ENCODE data around the gene FCAR.
"Not testable (repeated sequence)": the region's sequence is repeated elsewhere in the genome, so short reads cannot be mapped to it uniquely, and the experiment has no call there.

The FCAR gene

DNA sequence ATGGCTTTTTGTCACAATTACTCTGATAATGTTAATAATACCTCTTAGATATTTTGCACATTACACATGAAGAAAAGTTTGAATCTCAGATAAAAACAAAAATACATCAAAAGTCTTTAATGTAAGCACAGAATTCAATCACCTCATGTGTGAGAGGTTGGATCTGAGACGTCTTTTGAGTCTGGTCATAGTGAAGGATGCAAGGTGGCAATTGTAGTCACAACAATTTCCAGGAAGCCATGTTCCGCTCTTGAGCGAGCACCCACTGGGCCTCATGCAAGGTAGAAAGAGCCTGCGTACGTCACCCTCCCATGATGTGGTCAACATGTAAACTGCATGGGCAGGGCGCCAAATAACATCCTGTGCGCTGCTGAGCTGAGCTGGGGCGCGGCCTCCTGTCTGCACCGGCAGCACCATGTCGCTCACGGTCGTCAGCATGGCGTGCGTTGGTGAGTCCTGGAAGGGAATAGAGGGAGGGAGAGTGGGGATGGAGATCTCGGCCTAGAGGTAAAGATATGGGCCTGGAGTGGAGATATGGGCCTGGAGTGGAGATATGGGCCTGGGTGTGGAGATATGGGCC lies 23.9 kb upstream of the FCAR start, which contains the start of gene KIR3DL2:
KIR3DL2 (plus strand) TSS at position 383 of the 580 bp plus-strand sequence; CDS start at position 416, 33 bp downstream.
- WGBS (ENCODE audit: extremely low coverage, insufficient coverage, insufficient read length): no CpG with 5 or more reads among the region's 16 CpGs
- H3K4me3 ChIP-seq (ENCODE audit: low read depth, low read length); DNase-seq; H3K9ac ChIP-seq (ENCODE audit: low read length); H3K27ac ChIP-seq (ENCODE audit: low read depth, low read length); H2AFZ ChIP-seq (ENCODE audit: insufficient read depth, low read length, poor library complexity); H2AK5ac ChIP-seq (ENCODE audit: low read length); H3K18ac ChIP-seq (ENCODE audit: low read length); H3K14ac ChIP-seq (ENCODE audit: low read length); H3K36me3 ChIP-seq (ENCODE audit: control insufficient read depth in 1 of 2, insufficient read depth in 2 of 2, low read length in 2 of 2); H2BK12ac ChIP-seq (ENCODE audit: low read length); H3K4ac ChIP-seq (ENCODE audit: low read depth, low read length); H4K12ac ChIP-seq (ENCODE audit: low read depth, low read length); H3K79me2 ChIP-seq (ENCODE audit: control insufficient read depth, insufficient read depth, low read length, poor library complexity); H2BK5ac ChIP-seq (ENCODE audit: low read depth, low read length, poor library complexity); H3K4me1 ChIP-seq (ENCODE audit: control insufficient read depth in 1 of 2, insufficient read depth in 2 of 2, low read length in 2 of 2); H3K27me3 ChIP-seq (ENCODE audit: insufficient read depth, low read length); H2BK120ac ChIP-seq (ENCODE audit: insufficient read depth, low read length, poor library complexity); H3K23ac ChIP-seq (ENCODE audit: low read length); H4K8ac ChIP-seq (ENCODE audit: low read depth, low read length); H4K91ac ChIP-seq (ENCODE audit: low read depth, low read length); H3K79me1 ChIP-seq (ENCODE audit: low read length); H3K4me2 ChIP-seq (ENCODE audit: low read length): not testable (repeated sequence)
- H3K9me3 ChIP-seq (ENCODE audit: insufficient read depth, low read depth, low read length): peaks cover 46% of the 10 kb centered on the region

- no peak overlapping the region for H4K12ac ChIP-seq (ENCODE audit: low read depth, low read length)
- no peak overlapping the region for H3K4me3 ChIP-seq (ENCODE audit: low read depth, low read length)
- H3K27ac ChIP-seq (ENCODE audit: low read depth, low read length): no peak overlapping the region
- no peaks in the 10 kb centered on the region for H3K4me1 ChIP-seq (ENCODE audit: control insufficient read depth in 1 of 2, insufficient read depth in 2 of 2, low read length in 2 of 2)
- H4K8ac ChIP-seq (ENCODE audit: low read depth, low read length): no peak overlapping the region
- H3K27me3 ChIP-seq (ENCODE audit: insufficient read depth, low read length): no peaks in the 10 kb centered on the region
- no peak overlapping the region for H2BK120ac ChIP-seq (ENCODE audit: insufficient read depth, low read length, poor library complexity)
- H3K14ac ChIP-seq (ENCODE audit: low read length): no peak overlapping the region
- WGBS (ENCODE audit: extremely low coverage, insufficient coverage, insufficient read length): no CpG with 5 or more reads among the region's 2 CpGs
- no peak overlapping the region for H3K18ac ChIP-seq (ENCODE audit: low read length)
- no peak overlapping the region for H2AFZ ChIP-seq (ENCODE audit: insufficient read depth, low read length, poor library complexity)
- no peak overlapping the region for H3K9ac ChIP-seq (ENCODE audit: low read length)
- H2BK12ac ChIP-seq (ENCODE audit: low read length): no peak overlapping the region
- H3K4me2 ChIP-seq (ENCODE audit: low read length): no peak overlapping the region
- no peaks in the 10 kb centered on the region for H3K36me3 ChIP-seq (ENCODE audit: control insufficient read depth in 1 of 2, insufficient read depth in 2 of 2, low read length in 2 of 2)
- H3K79me2 ChIP-seq (ENCODE audit: control insufficient read depth, insufficient read depth, low read length, poor library complexity): no peaks in the 10 kb centered on the region
- no peak overlapping the region for H2AK5ac ChIP-seq (ENCODE audit: low read length)
- DNase-seq: no peak
- H3K79me1 ChIP-seq (ENCODE audit: low read length): no peaks in the 10 kb centered on the region
- H3K4ac ChIP-seq (ENCODE audit: low read depth, low read length): no peak overlapping the region
- H2BK5ac ChIP-seq (ENCODE audit: low read depth, low read length, poor library complexity): no peak overlapping the region
- H3K9me3 ChIP-seq (ENCODE audit: insufficient read depth, low read depth, low read length): peaks cover 49% of the 10 kb centered on the region
- no peak overlapping the region for H3K23ac ChIP-seq (ENCODE audit: low read length)
- no peak overlapping the region for H4K91ac ChIP-seq (ENCODE audit: low read depth, low read length)
Measured at GRCh38 chr19:54850930-54851329, 23.1 kb upstream of the FCAR start.

DNA sequence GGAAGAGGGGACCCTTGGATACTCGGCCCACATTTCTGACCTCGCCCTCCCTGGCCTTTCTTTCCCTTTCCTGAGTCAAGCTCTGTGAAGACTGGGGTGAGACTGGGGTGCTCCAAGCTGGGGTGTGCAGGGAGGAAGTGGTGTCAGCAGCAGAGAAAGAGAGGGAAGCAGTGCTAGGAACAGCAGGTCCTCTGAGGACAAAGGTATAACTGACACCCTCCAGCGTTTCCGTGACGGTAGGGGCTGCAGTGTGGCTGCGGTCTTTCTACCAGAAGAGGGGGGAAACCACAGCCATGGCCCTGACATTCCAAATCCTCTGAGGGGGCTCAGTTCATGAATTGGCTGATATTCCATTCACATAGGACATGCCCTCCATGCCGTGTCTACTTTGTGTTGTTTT lies 22.7 kb upstream of the FCAR start:
- no peak overlapping the region for H3K9ac ChIP-seq (ENCODE audit: low read length)
- no peak overlapping the region for H2BK120ac ChIP-seq (ENCODE audit: insufficient read depth, low read length, poor library complexity)
- no peak overlapping the region for H4K91ac ChIP-seq (ENCODE audit: low read depth, low read length)
- peaks cover 51% of the 10 kb centered on the region for H3K9me3 ChIP-seq (ENCODE audit: insufficient read depth, low read depth, low read length)
- H3K79me1 ChIP-seq (ENCODE audit: low read length): no peaks in the 10 kb centered on the region
- no peak overlapping the region for H2BK5ac ChIP-seq (ENCODE audit: low read depth, low read length, poor library complexity)
- no peak overlapping the region for H2AK5ac ChIP-seq (ENCODE audit: low read length)
- H3K4me2 ChIP-seq (ENCODE audit: low read length): no peak overlapping the region
- no CpG with 5 or more reads among the region's 7 CpGs for WGBS (ENCODE audit: extremely low coverage, insufficient coverage, insufficient read length)
- H4K12ac ChIP-seq (ENCODE audit: low read depth, low read length): no peak overlapping the region
- no peak overlapping the region for H2BK12ac ChIP-seq (ENCODE audit: low read length)
- H4K8ac ChIP-seq (ENCODE audit: low read depth, low read length): no peak overlapping the region
- no peaks in the 10 kb centered on the region for H3K4me1 ChIP-seq (ENCODE audit: control insufficient read depth in 1 of 2, insufficient read depth in 2 of 2, low read length in 2 of 2)
- H3K27me3 ChIP-seq (ENCODE audit: insufficient read depth, low read length): no peaks in the 10 kb centered on the region
- H3K4ac ChIP-seq (ENCODE audit: low read depth, low read length): no peak overlapping the region
- no peak for DNase-seq
- no peak overlapping the region for H3K23ac ChIP-seq (ENCODE audit: low read length)
- H2AFZ ChIP-seq (ENCODE audit: insufficient read depth, low read length, poor library complexity): no peak overlapping the region
- no peaks in the 10 kb centered on the region for H3K36me3 ChIP-seq (ENCODE audit: control insufficient read depth in 1 of 2, insufficient read depth in 2 of 2, low read length in 2 of 2)
- H3K18ac ChIP-seq (ENCODE audit: low read length): no peak overlapping the region
- H3K4me3 ChIP-seq (ENCODE audit: low read depth, low read length): no peak overlapping the region
- no peaks in the 10 kb centered on the region for H3K79me2 ChIP-seq (ENCODE audit: control insufficient read depth, insufficient read depth, low read length, poor library complexity)
- no peak overlapping the region for H3K14ac ChIP-seq (ENCODE audit: low read length)
- no peak overlapping the region for H3K27ac ChIP-seq (ENCODE audit: low read depth, low read length)

- no CpG with 5 or more reads among the region's 1 CpG for WGBS (ENCODE audit: extremely low coverage, insufficient coverage, insufficient read length)
- not testable (repeated sequence) for H4K91ac ChIP-seq (ENCODE audit: low read depth, low read length); H3K14ac ChIP-seq (ENCODE audit: low read length); DNase-seq; H4K8ac ChIP-seq (ENCODE audit: low read depth, low read length); H3K27me3 ChIP-seq (ENCODE audit: insufficient read depth, low read length); H3K27ac ChIP-seq (ENCODE audit: low read depth, low read length); H2BK120ac ChIP-seq (ENCODE audit: insufficient read depth, low read length, poor library complexity); H4K12ac ChIP-seq (ENCODE audit: low read depth, low read length); H3K79me1 ChIP-seq (ENCODE audit: low read length); H3K23ac ChIP-seq (ENCODE audit: low read length); H3K4me3 ChIP-seq (ENCODE audit: low read depth, low read length); H3K79me2 ChIP-seq (ENCODE audit: control insufficient read depth, insufficient read depth, low read length, poor library complexity); H3K9ac ChIP-seq (ENCODE audit: low read length); H3K4me2 ChIP-seq (ENCODE audit: low read length); H2BK5ac ChIP-seq (ENCODE audit: low read depth, low read length, poor library complexity); H2AFZ ChIP-seq (ENCODE audit: insufficient read depth, low read length, poor library complexity); H3K4me1 ChIP-seq (ENCODE audit: control insufficient read depth in 1 of 2, insufficient read depth in 2 of 2, low read length in 2 of 2); H2AK5ac ChIP-seq (ENCODE audit: low read length); H2BK12ac ChIP-seq (ENCODE audit: low read length); H3K36me3 ChIP-seq (ENCODE audit: control insufficient read depth in 1 of 2, insufficient read depth in 2 of 2, low read length in 2 of 2); H3K4ac ChIP-seq (ENCODE audit: low read depth, low read length); H3K18ac ChIP-seq (ENCODE audit: low read length)
- H3K9me3 ChIP-seq (ENCODE audit: insufficient read depth, low read depth, low read length): peaks cover 39% of the 10 kb centered on the region
Measured at GRCh38 chr19:54855241-54855640, 18.8 kb upstream of the FCAR start.

Measured in trophoblast cell (in vitro differentiated cells and primary cell).